Ovary (tissue), 9 donors: Measurements from ENCODE around the gene SLC50A1. TPM values are rescaled to one million over a fixed set of nuclear protein-coding genes. Genes with fewer than 3 reads are reported as not detected.

Experiments
- DNase-seq, 5 donors: peaks; one replicate each; pipeline ENCODE4 v3.0.0-alpha.2; 2019 to 2020
- H3K27ac ChIP-seq, 2 donors: fragments of 200-600 bp; one replicate each; pipeline versions ENCODE4 v1.5.1 to v1.8.0; 2019 to 2022
- H3K27me3 ChIP-seq: fragments of 200-600 bp; one replicate; pipeline ENCODE4 v1.8.0; 2022
- H3K36me3 ChIP-seq: fragments of 200-600 bp; sonication (generic); one replicate; pipeline ENCODE4 v1.5.1; 2019
- H3K4me1 ChIP-seq: one replicate; pipeline ENCODE4 v1.8.1; 2013; ENCODE audit warnings: mild to moderate bottlenecking, moderate library complexity; ENCODE audit not compliant: insufficient read depth
- H3K4me3 ChIP-seq: fragments of 200-600 bp; sonication (generic); one replicate; pipeline ENCODE4 v1.5.1; 2017
- H3K9me3 ChIP-seq, 2 donors: fragments of 200-600 bp in 1 of 2; sonication (generic) in 1 of 2; one replicate each; pipeline versions ENCODE4 v1.5.1 to v1.8.1; 2013 to 2019; ENCODE audit warnings: mild to moderate bottlenecking in 1 of 2, moderate library complexity in 1 of 2
- EP300 ChIP-seq: sonication (generic); formaldehyde crosslinking; IDR thresholded peaks from one replicate; pipeline ENCODE4 v1.6.1; 2017; ENCODE audit warnings: antibody characterized with exemption
- POLR2A ChIP-seq: fragments of 450-650 bp; IDR thresholded peaks from one replicate; pipeline ENCODE4 v1.6.1; 2017; ENCODE audit warnings: antibody characterized with exemption, mild to moderate bottlenecking, moderate library complexity
- WGBS, 3 donors: extraction: QIAGEN DNeasy Blood & Tissue Kit in 1 of 3; methylation state at CpG; one replicate each; pipeline versions ENCODE4 v1.1.5 to v1.1.7; 2013 to 2017; 5-methylcytosine and 5-hydroxymethylcytosine counted together
- intact Hi-C, 4 donors: fragments of 100-400 bp; cut with DNase I; formaldehyde crosslinking; loops; one replicate each; pipeline versions ENCODE4 v1.11.0 to v1.15.1; 2022 to 2023
- polyA plus RNA-seq, 2 donors: library from polyadenylated mRNA; stranded (reverse); fragments of 200-250 nt in 1 of 2; fragments of 350-450 nt in 1 of 2; fragmentation: Illumina TruSeq in 1 of 2; extraction: RNeasy Lipid Tissue Mini Kit (QIAGEN cat#74804) in 1 of 2; gene quantifications; one replicate each; pipeline ENCODE4 v1.2.3, GENCODE V29; 2013 to 2014
- total RNA-seq, 7 donors: library from RNA; depleted of rRNA in 2 of 7; stranded (reverse); fragments of >200 nt in 2 of 7; fragmentation: NEBNext Ultra II Directional in 3 of 7; extraction: Animal tissue kit (Norgen Biotek cat#: 25700) in 3 of 7; gene quantifications; one replicate each; pipeline versions ENCODE4 v1.1.0 to v1.2.4, GENCODE V29; 2016 to 2023
- TF ChIP-seq, protein P1 (sequence below), 3 donors: fragments of 450-650 bp in 2 of 3; fragments of 200-600 bp in 1 of 3; IDR thresholded peaks; one replicate each; pipeline versions ENCODE4 v1.5.1 to v1.8.0; 2016 to 2022; ENCODE audit warnings: antibody characterized with exemption in 3 of 3, mild to moderate bottlenecking in 1 of 3
- donor health status: DM: no; HTN: no; CAD: no; lungs with moderate emphysema.
- donor health status: DM: no; HTN: no; CAD: no.
- donor health status: Bipolar disorder and iron deficiency.
- donor health status: DM: yes; HTN: yes; CAD: no.
- donor health status: DM: no; HTN: no; CAD: no.
- donor health status: DM: yes; HTN: yes; CAD: no.

SLC50A1 gene
- total and polyA plus RNA-seq, 9 donors = 10.8 to 50.2 (median 19.7) TPM

DNA sequence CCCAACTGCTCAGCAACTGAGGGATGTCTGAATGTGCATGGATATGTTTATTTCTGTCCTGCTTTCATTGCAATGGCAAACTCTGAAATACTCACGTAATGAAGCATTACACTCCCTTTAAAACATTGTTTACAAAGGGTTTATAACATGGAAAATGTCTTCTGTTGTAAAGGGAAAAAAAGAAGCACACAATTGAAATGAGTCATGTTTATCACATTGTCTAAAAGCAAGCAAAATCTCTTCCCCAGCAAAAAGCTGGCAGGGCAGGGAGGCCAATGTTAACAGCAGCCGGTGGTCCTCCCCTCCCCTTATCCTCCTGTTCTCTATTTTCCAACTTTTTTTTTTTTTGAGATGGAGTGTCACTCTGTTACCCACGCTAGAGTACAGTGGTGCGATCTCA is 11.9 kb upstream of the SLC50A1 start:
- no peak overlapping the region for H3K4me3 ChIP-seq
- H3K36me3 ChIP-seq = no peaks in the 10 kb centered on the region
- H3K4me1 ChIP-seq = peaks cover 15% of the 10 kb centered on the region
- H3K27me3 ChIP-seq = no peaks in the 10 kb centered on the region
- intact Hi-C loops = no loop called here
- WGBS, 3 donors = 35 to 46% (median 39%) methylated on average over 4 of the region's 4 CpGs
- DNase-seq = no peak
- TF ChIP-seq, protein P1, sequence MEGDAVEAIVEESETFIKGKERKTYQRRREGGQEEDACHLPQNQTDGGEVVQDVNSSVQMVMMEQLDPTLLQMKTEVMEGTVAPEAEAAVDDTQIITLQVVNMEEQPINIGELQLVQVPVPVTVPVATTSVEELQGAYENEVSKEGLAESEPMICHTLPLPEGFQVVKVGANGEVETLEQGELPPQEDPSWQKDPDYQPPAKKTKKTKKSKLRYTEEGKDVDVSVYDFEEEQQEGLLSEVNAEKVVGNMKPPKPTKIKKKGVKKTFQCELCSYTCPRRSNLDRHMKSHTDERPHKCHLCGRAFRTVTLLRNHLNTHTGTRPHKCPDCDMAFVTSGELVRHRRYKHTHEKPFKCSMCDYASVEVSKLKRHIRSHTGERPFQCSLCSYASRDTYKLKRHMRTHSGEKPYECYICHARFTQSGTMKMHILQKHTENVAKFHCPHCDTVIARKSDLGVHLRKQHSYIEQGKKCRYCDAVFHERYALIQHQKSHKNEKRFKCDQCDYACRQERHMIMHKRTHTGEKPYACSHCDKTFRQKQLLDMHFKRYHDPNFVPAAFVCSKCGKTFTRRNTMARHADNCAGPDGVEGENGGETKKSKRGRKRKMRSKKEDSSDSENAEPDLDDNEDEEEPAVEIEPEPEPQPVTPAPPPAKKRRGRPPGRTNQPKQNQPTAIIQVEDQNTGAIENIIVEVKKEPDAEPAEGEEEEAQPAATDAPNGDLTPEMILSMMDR (IDR thresholded peaks at IDR 0.05) = no peak
- TF ChIP-seq POLR2A = no peak
- no peak for TF ChIP-seq EP300
- H3K27ac ChIP-seq = no peak overlapping the region
- no peaks in the 10 kb centered on the region for H3K9me3 ChIP-seq

DNA sequence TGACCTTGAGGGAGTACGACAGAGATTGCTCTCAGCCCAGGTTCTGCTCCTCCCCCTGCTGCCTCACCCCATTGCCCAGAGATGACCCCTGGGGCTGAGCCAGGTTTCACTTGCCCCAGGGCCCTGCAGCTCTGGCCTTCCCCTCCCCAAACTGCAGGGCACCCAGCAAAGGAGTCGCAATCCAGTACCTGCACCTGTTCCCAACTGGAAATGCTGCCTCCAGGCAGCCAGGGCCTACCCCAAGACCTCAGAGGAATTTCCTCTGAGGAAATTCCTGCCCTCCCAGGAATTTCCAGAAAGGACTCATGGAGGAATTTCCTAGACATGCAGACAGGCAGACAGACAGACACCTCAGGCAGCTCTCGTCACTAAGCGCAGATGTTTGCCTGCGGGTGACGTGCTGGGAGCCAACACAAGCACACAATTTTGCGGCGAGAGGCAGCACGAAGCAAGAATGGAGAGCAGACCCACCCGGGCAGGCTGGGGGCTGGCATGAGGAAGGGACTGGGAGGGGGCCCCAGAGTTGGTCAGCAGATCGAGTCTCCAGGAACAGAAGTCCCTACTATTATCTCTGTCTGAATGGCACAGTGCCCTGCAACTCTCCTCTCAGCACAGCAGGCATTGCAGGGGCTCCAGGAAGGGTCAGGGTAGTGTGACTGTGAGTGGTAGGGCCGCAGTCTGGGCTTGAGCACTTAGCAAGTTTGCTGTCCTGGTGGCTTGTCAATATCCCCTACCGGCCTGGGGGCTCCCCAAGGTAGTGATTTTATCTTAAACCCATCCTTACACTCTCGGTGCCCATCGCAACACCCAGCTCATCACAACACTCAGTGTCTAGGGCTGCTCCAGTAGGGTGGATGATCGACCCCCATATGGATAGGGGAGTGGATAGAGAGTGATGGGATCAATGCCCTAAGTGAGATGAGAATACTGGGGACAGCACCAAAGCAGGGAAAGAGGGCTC is 10.9 kb upstream of the SLC50A1 start:
- H3K27me3 ChIP-seq = no peaks in the 10 kb centered on the region
- H3K27ac ChIP-seq = no peak overlapping the region
- DNase-seq = peak in 1 of 5 donors; percentile 42
- no peaks in the 10 kb centered on the region for H3K36me3 ChIP-seq
- no peak overlapping the region for H3K4me3 ChIP-seq
- H3K4me1 ChIP-seq = peaks cover 15% of the 10 kb centered on the region
- intact Hi-C loops = loop anchor here in 2 of 4 donors (5.0 kb wide), 1 partner anchor 32 kb away; no protein-coding TSS in a partner anchor
- TF ChIP-seq EP300 (no peak), POLR2A (no peak)
- TF ChIP-seq, protein P1 (IDR thresholded peaks at IDR 0.05) = no peak
- H3K9me3 ChIP-seq = no peaks in the 10 kb centered on the region
- 71 to 73% (median 73%) methylated on average over 15 to 16 of the region's 16 CpGs for WGBS, 3 donors

DNA sequence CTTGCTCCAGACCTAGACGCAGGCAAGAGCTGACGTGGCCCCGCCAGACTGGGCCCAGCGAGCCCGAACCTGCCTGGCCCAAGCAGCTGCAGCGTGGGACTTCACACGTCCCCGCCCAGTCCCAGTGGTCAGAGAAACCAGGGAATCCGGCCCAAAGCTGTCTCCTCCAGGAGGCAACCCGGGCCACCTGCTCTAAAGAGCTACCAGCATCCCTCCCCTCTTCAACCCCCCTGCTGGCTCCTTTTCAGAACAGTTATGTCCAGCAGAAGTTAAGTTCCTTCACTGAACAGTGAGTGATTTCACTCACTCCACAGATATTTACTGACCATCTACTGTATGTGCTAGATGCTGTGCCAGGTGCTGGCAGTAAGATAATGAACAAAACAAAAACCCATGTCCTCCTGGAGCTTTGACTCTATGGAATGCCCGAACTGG is 10.1 kb upstream of the SLC50A1 start:
- peaks cover 15% of the 10 kb centered on the region for H3K4me1 ChIP-seq
- intact Hi-C loops = loop anchor here in 2 of 4 donors (5.0 kb wide), 1 partner anchor 33 kb away; no protein-coding TSS in a partner anchor
- DNase-seq = peak in 3 of 5 donors; percentile 17 to 47 (median 34)
- H3K9me3 ChIP-seq = no peaks in the 10 kb centered on the region
- H3K4me3 ChIP-seq = no peak overlapping the region
- H3K36me3 ChIP-seq = no peaks in the 10 kb centered on the region
- TF ChIP-seq, protein P1 (IDR thresholded peaks at IDR 0.05) = no peak
- no peak for TF ChIP-seq EP300
- no peak for TF ChIP-seq POLR2A
- 55 to 71% (median 64%) methylated on average over 11 of the region's 11 CpGs for WGBS, 3 donors
- no peaks in the 10 kb centered on the region for H3K27me3 ChIP-seq
- peak overlapping the region; percentile 21 to 33 for H3K27ac ChIP-seq

DNA sequence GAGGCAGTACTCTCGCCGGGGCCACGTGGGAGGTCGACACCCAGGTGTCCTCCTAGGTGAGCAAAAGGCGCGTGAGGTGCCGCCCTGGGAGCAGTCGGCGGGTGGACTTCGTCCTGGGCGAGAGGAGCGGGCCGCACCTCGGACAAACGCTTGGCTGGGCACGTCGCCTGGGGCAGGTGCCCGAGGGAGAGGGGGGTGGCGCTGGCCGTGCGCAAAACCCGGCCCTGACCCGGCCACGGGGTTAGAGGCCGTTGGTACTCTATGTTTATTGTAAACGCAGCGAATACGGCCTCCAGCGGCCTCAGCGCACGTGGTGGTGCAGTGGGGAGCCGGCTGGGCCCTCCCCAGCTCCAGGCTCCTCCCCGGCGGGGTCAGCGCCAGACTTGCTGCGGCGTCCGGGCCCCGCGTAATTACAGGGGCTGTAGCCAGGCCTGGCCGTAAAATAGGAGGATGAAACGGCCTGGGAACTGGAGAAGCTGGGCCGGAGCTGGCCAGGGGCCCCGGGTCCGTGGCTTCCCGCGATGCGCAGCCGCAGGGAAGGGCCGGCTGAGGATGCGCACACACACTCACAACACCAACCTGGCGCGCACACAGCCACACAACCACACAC is 9.6 kb upstream of the SLC50A1 start:
- Histone ChIP-seq H3K9me3 (no peaks in the 10 kb centered on the region), H3K27me3 (no peaks in the 10 kb centered on the region), H3K36me3 (no peaks in the 10 kb centered on the region), H3K4me3 (peak overlapping the region; percentile 63), H3K4me1 (peaks cover 15% of the 10 kb centered on the region), H3K27ac (peak overlapping the region; percentile 21 to 33)
- intact Hi-C loops = loop anchor here in 2 of 4 donors (5.0 kb wide), 1 partner anchor 34 kb away; no protein-coding TSS in a partner anchor
- peak; percentile 68 to 88 (median 75) for DNase-seq
- 6 to 15% (median 13%) methylated on average over 29 to 53 of the region's 53 CpGs for WGBS, 3 donors
- no peak for TF ChIP-seq POLR2A
- TF ChIP-seq, protein P1 (IDR thresholded peaks at IDR 0.05) = no peak
- no peak for TF ChIP-seq EP300
